LNCaP clone FGC (cell line): ENCODE data around the gene VGLL4.

ENCODE experiments used
- DNase-seq: peaks from one replicate; pipeline ENCODE4 v3.0.0-alpha.2; 2011; ENCODE audit warnings: low read depth
- H3K4me3 ChIP-seq: 2 replicates; pipeline ENCODE4 v1.5.1; 2011; ENCODE audit warnings: mild to moderate bottlenecking, low read depth, low read length, control low read depth
- CTCF ChIP-seq: IDR thresholded peaks from 2 replicates; pipeline ENCODE4 v1.5.1; 2012; ENCODE audit warnings: mild to moderate bottlenecking; ENCODE audit not compliant: control insufficient read depth, insufficient read depth; ENCODE audit errors: extremely low read depth

The VGLL4 gene

GRCh38 chr3:11629716-11630115 lies 14.0 kb downstream of the VGLL4 start:
- TF ChIP-seq CTCF, result no peak
- H3K4me3 ChIP-seq, result no peak overlapping the region
- no peak for DNase-seq

GRCh38 chr3:11627612-11628011 lies 16.1 kb downstream of the VGLL4 start:
- no peak for TF ChIP-seq CTCF
- H3K4me3 ChIP-seq, result no peak overlapping the region
- no peak for DNase-seq

GRCh38 chr3:11626084-11626463 lies 17.6 kb downstream of the VGLL4 start:
- DNase-seq, result no peak
- TF ChIP-seq CTCF, result no peak
- H3K4me3 ChIP-seq, result no peak overlapping the region

GRCh38 chr3:11625376-11626083 lies 18.2 kb downstream of the VGLL4 start:
- no peak overlapping the region for H3K4me3 ChIP-seq
- no peak for TF ChIP-seq CTCF
- no peak for DNase-seq

GRCh38 chr3:11624704-11625375 lies 18.9 kb downstream of the VGLL4 start:
- no peak for TF ChIP-seq CTCF
- no peak for DNase-seq
- no peak overlapping the region for H3K4me3 ChIP-seq

- H3K4me3 ChIP-seq, result no peak overlapping the region
- no peak for TF ChIP-seq CTCF
- DNase-seq, result no peak
These were observed 19.6 kb downstream of the VGLL4 start for GRCh38 chr3:11624161-11624560.
